Osteoblast (primary cell): ENCODE data around the gene WDR72. TPM values are rescaled to one million over a fixed set of nuclear protein-coding genes. Genes with fewer than 3 reads are reported as not detected.

Experiments used
- DNase-seq: peaks from one replicate; pipeline ENCODE4 v3.0.0; 2011; ENCODE audit warnings: low spot score, mixed read lengths; ENCODE audit not compliant: insufficient read length; ENCODE audit errors: missing footprints
- H2AFZ ChIP-seq: 2 replicates; pipeline ENCODE4 v1.6.0; 2011; ENCODE audit warnings: mild to moderate bottlenecking, low read length
- H3K27ac ChIP-seq: 2 replicates; pipeline ENCODE4 v1.5.1; 2011; ENCODE audit warnings: mild to moderate bottlenecking, low read depth, low read length, moderate library complexity
- H3K27me3 ChIP-seq: 2 replicates; pipeline ENCODE4 v1.6.0; 2012; ENCODE audit warnings: mild to moderate bottlenecking, control low read depth, inconsistent platforms, low read length, moderate library complexity; ENCODE audit not compliant: insufficient read depth
- H3K36me3 ChIP-seq: 2 replicates; pipeline ENCODE4 v1.5.1; 2011; ENCODE audit warnings: mild to moderate bottlenecking, low read length, control low read depth, moderate library complexity; ENCODE audit not compliant: insufficient read depth
- H3K4me1 ChIP-seq: 2 replicates; pipeline ENCODE4 v1.5.1; 2011; ENCODE audit warnings: mild to moderate bottlenecking, low read length, control low read depth, moderate library complexity; ENCODE audit not compliant: insufficient read depth
- H3K4me2 ChIP-seq: 2 replicates; pipeline ENCODE4 v1.6.0; 2011; ENCODE audit warnings: mild to moderate bottlenecking, low read length; ENCODE audit not compliant: insufficient read depth
- H3K4me3 ChIP-seq: fragments of 200-600 bp; sonication (generic); 3 replicates; pipeline ENCODE4 v1.5.1; 2012; ENCODE audit warnings: mild to moderate bottlenecking, low read length, inconsistent platforms; ENCODE audit not compliant: insufficient read depth
- H3K79me2 ChIP-seq: 2 replicates; pipeline ENCODE4 v1.6.0; 2012; ENCODE audit warnings: mild to moderate bottlenecking, low read length, control low read depth, inconsistent platforms; ENCODE audit not compliant: insufficient read depth
- H3K9me3 ChIP-seq: 2 replicates; pipeline ENCODE4 v1.5.1; 2011; ENCODE audit warnings: low read depth, low read length, control low read depth
- H4K20me1 ChIP-seq: 2 replicates; pipeline ENCODE4 v1.6.0; 2012; ENCODE audit warnings: mild to moderate bottlenecking, low read length, control low read depth; ENCODE audit not compliant: insufficient read depth
- CTCF ChIP-seq: IDR thresholded peaks from 2 replicates; pipeline ENCODE4 v1.5.1; 2011; ENCODE audit warnings: mild to moderate bottlenecking, low read depth, low read length, moderate library complexity; ENCODE audit errors: extremely low read depth
- total RNA-seq: library from RNA; depleted of rRNA; stranded (reverse); fragments of >200 nt; gene quantifications from 2 replicates; pipeline ENCODE4 v1.2.3, GENCODE V29; 2012

Gene WDR72
- total RNA-seq, 1 donor: not detected

GRCh38 chr15:53565721-53566120 lies 193.7 kb downstream of the WDR72 start:
- no peak overlapping the region for H3K4me2 ChIP-seq
- no peaks in the 10 kb centered on the region for H3K9me3 ChIP-seq
- H3K79me2 ChIP-seq: no peaks in the 10 kb centered on the region
- DNase-seq: no peak
- no peaks in the 10 kb centered on the region for H3K4me1 ChIP-seq
- TF ChIP-seq CTCF: no peak
- H3K4me3 ChIP-seq: no peak overlapping the region
- H3K36me3 ChIP-seq: no peaks in the 10 kb centered on the region
- no peak overlapping the region for H3K27ac ChIP-seq
- H2AFZ ChIP-seq: no peak overlapping the region
- H3K27me3 ChIP-seq: no peaks in the 10 kb centered on the region
- H4K20me1 ChIP-seq: no peaks in the 10 kb centered on the region

DNA sequence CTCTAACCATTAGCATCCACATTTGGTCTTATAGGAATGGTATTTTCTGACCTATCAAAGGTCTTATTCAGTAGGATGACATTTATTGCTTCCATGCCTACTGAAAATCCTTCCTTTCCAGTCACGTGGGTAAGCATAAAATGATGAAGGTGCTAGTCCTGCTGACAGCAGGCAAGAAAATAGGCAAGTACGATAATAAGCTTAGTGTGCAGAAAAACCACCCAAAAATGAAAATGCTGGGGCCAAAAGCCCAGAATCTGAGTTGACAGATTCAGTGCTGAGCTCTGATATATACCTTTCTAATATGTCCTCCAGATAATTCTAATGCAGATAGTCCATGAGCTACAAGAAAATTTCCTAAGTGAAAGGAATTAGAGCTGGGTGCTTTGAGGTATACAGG lies 194.8 kb downstream of the WDR72 start:
- H4K20me1 ChIP-seq: no peaks in the 10 kb centered on the region
- H3K27ac ChIP-seq: no peak overlapping the region
- no peaks in the 10 kb centered on the region for H3K79me2 ChIP-seq
- H3K27me3 ChIP-seq: no peaks in the 10 kb centered on the region
- no peaks in the 10 kb centered on the region for H3K9me3 ChIP-seq
- H2AFZ ChIP-seq: no peak overlapping the region
- no peak for TF ChIP-seq CTCF
- H3K4me2 ChIP-seq: no peak overlapping the region
- DNase-seq: no peak
- no peaks in the 10 kb centered on the region for H3K36me3 ChIP-seq
- no peak overlapping the region for H3K4me3 ChIP-seq
- no peaks in the 10 kb centered on the region for H3K4me1 ChIP-seq

GRCh38 chr15:53563627-53564026 lies 195.8 kb downstream of the WDR72 start:
- TF ChIP-seq CTCF: no peak
- no peaks in the 10 kb centered on the region for H3K4me1 ChIP-seq
- H3K9me3 ChIP-seq: no peaks in the 10 kb centered on the region
- H2AFZ ChIP-seq: no peak overlapping the region
- H3K27me3 ChIP-seq: no peaks in the 10 kb centered on the region
- no peak overlapping the region for H3K4me3 ChIP-seq
- no peak for DNase-seq
- no peaks in the 10 kb centered on the region for H3K79me2 ChIP-seq
- no peaks in the 10 kb centered on the region for H4K20me1 ChIP-seq
- H3K4me2 ChIP-seq: no peak overlapping the region
- H3K27ac ChIP-seq: no peak overlapping the region
- no peaks in the 10 kb centered on the region for H3K36me3 ChIP-seq

DNA sequence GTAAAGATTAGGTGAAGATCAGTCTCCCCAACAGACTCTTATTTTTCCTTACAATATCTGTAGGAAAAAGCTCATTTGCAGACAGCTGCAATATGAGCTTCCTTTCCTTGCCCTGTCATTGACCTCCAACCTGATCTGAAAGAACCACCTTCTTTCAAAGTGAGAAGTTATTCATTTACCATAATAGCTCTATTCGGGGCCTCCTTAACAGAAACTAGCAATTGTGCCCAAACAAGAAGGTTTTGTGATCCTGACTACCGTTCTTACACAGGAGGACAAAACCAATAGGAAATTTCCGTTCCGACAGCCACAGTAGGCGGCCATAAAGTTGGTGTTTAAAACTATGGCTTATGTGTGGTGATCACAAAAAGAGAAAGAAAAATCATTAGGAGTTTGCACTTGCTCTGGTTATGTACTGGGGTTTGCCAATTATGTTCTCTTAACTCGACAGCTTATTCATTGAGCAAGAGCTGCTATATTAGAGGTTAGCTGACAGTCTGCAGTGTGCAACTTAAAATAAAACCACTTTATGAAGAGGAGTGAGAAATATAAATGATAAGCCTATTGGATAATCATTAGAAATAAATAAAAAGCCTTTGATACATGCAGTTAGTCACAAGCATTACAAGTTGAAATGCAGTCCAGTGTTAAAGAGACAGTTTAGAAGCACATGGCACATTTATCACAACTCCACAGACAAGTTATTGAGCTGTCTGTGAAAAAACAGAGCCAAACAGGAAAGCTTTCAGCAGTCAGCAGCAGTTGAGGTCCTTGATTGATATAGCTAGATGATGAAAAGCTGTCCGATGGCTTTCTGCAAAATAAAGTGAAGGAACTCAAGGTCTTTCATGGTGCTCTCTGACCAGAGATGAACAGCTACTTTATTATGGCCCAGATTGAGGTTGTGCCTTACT lies 199.8 kb downstream of the WDR72 start:
- Histone ChIP-seq H3K79me2 (no peaks in the 10 kb centered on the region), H4K20me1 (no peaks in the 10 kb centered on the region), H3K4me1 (no peaks in the 10 kb centered on the region), H3K4me3 (no peak overlapping the region), H3K9me3 (no peaks in the 10 kb centered on the region), H2AFZ (no peak overlapping the region), H3K27ac (no peak overlapping the region), H3K36me3 (no peaks in the 10 kb centered on the region), H3K4me2 (no peak overlapping the region), H3K27me3 (no peaks in the 10 kb centered on the region)
- DNase-seq: no peak
- no peak for TF ChIP-seq CTCF
